Ovary (tissue), 9 donors: ENCODE results near the gene TADA2B. TPM values are rescaled to one million over a fixed set of nuclear protein-coding genes. Genes with fewer than 3 reads are reported as not detected.

Experiments used
- DNase-seq, 5 donors: peaks; one replicate each; pipeline ENCODE4 v3.0.0-alpha.2; 2019 to 2020
- H3K27ac ChIP-seq, 2 donors: fragments of 200-600 bp; one replicate each; pipeline versions ENCODE4 v1.5.1 to v1.8.0; 2019 to 2022
- H3K27me3 ChIP-seq: fragments of 200-600 bp; one replicate; pipeline ENCODE4 v1.8.0; 2022
- H3K36me3 ChIP-seq: fragments of 200-600 bp; sonication (generic); one replicate; pipeline ENCODE4 v1.5.1; 2019
- H3K4me1 ChIP-seq: one replicate; pipeline ENCODE4 v1.8.1; 2013; ENCODE audit warnings: mild to moderate bottlenecking, moderate library complexity; ENCODE audit not compliant: insufficient read depth
- H3K4me3 ChIP-seq: fragments of 200-600 bp; sonication (generic); one replicate; pipeline ENCODE4 v1.5.1; 2017
- H3K9me3 ChIP-seq, 2 donors: fragments of 200-600 bp in 1 of 2; sonication (generic) in 1 of 2; one replicate each; pipeline versions ENCODE4 v1.5.1 to v1.8.1; 2013 to 2019; ENCODE audit warnings: mild to moderate bottlenecking in 1 of 2, moderate library complexity in 1 of 2
- CTCF ChIP-seq, 3 donors: fragments of 450-650 bp in 2 of 3; fragments of 200-600 bp in 1 of 3; IDR thresholded peaks; one replicate each; pipeline versions ENCODE4 v1.5.1 to v1.8.0; 2016 to 2022; ENCODE audit warnings: antibody characterized with exemption in 3 of 3, mild to moderate bottlenecking in 1 of 3
- EP300 ChIP-seq: sonication (generic); formaldehyde crosslinking; IDR thresholded peaks from one replicate; pipeline ENCODE4 v1.6.1; 2017; ENCODE audit warnings: antibody characterized with exemption
- POLR2A ChIP-seq: fragments of 450-650 bp; IDR thresholded peaks from one replicate; pipeline ENCODE4 v1.6.1; 2017; ENCODE audit warnings: antibody characterized with exemption, mild to moderate bottlenecking, moderate library complexity
- WGBS, 3 donors: extraction: QIAGEN DNeasy Blood & Tissue Kit in 1 of 3; methylation state at CpG; one replicate each; pipeline versions ENCODE4 v1.1.5 to v1.1.7; 2013 to 2017; 5-methylcytosine and 5-hydroxymethylcytosine counted together
- intact Hi-C, 4 donors: fragments of 100-400 bp; cut with DNase I; formaldehyde crosslinking; loops; one replicate each; pipeline versions ENCODE4 v1.11.0 to v1.15.1; 2022 to 2023
- polyA plus RNA-seq, 2 donors: library from polyadenylated mRNA; stranded (reverse); fragments of 200-250 nt in 1 of 2; fragments of 350-450 nt in 1 of 2; fragmentation: Illumina TruSeq in 1 of 2; extraction: RNeasy Lipid Tissue Mini Kit (QIAGEN cat#74804) in 1 of 2; gene quantifications; one replicate each; pipeline ENCODE4 v1.2.3, GENCODE V29; 2013 to 2014
- total RNA-seq, 7 donors: library from RNA; depleted of rRNA in 2 of 7; stranded (reverse); fragments of >200 nt in 2 of 7; fragmentation: NEBNext Ultra II Directional in 3 of 7; extraction: Animal tissue kit (Norgen Biotek cat#: 25700) in 3 of 7; gene quantifications; one replicate each; pipeline versions ENCODE4 v1.1.0 to v1.2.4, GENCODE V29; 2016 to 2023
- donor health status: DM: no; HTN: no; CAD: no; lungs with moderate emphysema.
- donor health status: DM: no; HTN: no; CAD: no.
- donor health status: Bipolar disorder and iron deficiency.
- donor health status: DM: yes; HTN: yes; CAD: no.
- donor health status: DM: no; HTN: no; CAD: no.
- donor health status: DM: yes; HTN: yes; CAD: no.

The TADA2B gene
- total and polyA plus RNA-seq, 9 donors: 11.9 to 31.6 (median 26.8) TPM

- Histone ChIP-seq H3K27ac (no peak overlapping the region), H3K9me3 (no peaks in the 10 kb centered on the region), H3K4me1 (no peaks in the 10 kb centered on the region), H3K4me3 (no peak overlapping the region), H3K36me3 (no peaks in the 10 kb centered on the region), H3K27me3 (no peaks in the 10 kb centered on the region)
- 67 to 73% (median 71%) methylated on average over 18 of the region's 18 CpGs for WGBS, 3 donors
- intact Hi-C loops: loop anchor here in 2 of 4 donors (5.0 to 10.0 kb wide), 3 partner anchors 159 to 351 kb away; no protein-coding TSS in a partner anchor
- peak in 2 of 5 donors; percentile 52 to 61 for DNase-seq
- TF ChIP-seq EP300 (no peak), POLR2A (no peak), CTCF (IDR thresholded peaks at IDR 0.05) (no peak)
These were observed 30.6 kb downstream of the TADA2B start for GRCh38 chr4:7073526-7074390.

GRCh38 chr4:7074426-7074825 lies 31.3 kb downstream of the TADA2B start:
- peak in 1 of 5 donors; percentile 11 for DNase-seq
- Histone ChIP-seq H3K36me3 (no peaks in the 10 kb centered on the region), H3K9me3 (no peaks in the 10 kb centered on the region), H3K4me1 (no peaks in the 10 kb centered on the region), H3K27ac (no peak overlapping the region), H3K4me3 (no peak overlapping the region), H3K27me3 (no peaks in the 10 kb centered on the region)
- TF ChIP-seq POLR2A: no peak
- TF ChIP-seq EP300: no peak
- TF ChIP-seq CTCF (IDR thresholded peaks at IDR 0.05): no peak
- intact Hi-C loops: loop anchor here in 2 of 4 donors (5.0 to 10.0 kb wide), 3 partner anchors 160 to 352 kb away; no protein-coding TSS in a partner anchor
- WGBS, 3 donors: 82 to 88% (median 84%) methylated on average over 9 of the region's 9 CpGs

DNA sequence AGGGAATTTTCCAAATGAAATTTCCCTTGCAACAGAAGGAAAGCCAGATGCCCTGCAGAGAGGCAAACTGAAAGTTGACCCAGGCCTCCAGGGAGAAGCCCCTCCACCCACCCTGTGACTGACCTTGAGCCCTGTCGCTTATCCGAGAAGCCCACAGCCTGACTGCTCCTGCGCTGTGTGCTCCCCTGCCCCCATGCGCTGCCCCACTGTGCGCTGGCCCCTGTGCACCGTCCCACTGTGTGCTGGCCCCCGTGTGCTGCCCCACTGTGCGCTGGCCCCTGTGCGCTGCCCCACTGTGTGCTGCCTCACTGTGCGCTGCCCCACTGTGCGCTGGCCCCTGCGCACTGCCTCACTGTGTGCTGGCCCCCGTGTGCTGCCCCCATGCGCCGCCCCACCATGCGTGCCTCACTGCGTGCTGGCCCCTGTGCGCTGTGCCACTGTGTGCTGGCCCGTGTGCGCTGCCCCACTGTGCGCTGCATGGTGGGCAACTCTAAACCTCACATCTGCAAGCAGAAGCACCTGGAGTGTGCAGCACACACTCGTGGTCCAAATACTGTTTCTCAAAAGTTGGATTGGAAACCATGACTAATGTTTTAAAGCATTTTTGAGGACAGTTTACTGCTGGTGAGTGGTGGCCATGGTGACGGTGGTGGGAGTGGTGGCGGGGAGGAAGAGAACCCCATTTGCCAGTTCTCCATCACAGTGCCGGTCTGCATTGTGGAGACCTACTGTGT lies 33.0 kb downstream of the TADA2B start:
- Histone ChIP-seq H3K27me3 (no peaks in the 10 kb centered on the region), H3K4me1 (no peaks in the 10 kb centered on the region), H3K9me3 (no peaks in the 10 kb centered on the region), H3K36me3 (no peaks in the 10 kb centered on the region), H3K4me3 (no peak overlapping the region), H3K27ac (no peak overlapping the region)
- TF ChIP-seq EP300 (no peak), CTCF (IDR thresholded peaks at IDR 0.05) (no peak), POLR2A (no peak)
- 78 to 81% (median 79%) methylated on average over 25 of the region's 25 CpGs for WGBS, 3 donors
- intact Hi-C loops: loop anchor here in 2 of 4 donors (10.0 kb wide), 2 partner anchors 161 to 351 kb away; no protein-coding TSS in a partner anchor
- peak in 1 of 5 donors; percentile 21 for DNase-seq

DNA sequence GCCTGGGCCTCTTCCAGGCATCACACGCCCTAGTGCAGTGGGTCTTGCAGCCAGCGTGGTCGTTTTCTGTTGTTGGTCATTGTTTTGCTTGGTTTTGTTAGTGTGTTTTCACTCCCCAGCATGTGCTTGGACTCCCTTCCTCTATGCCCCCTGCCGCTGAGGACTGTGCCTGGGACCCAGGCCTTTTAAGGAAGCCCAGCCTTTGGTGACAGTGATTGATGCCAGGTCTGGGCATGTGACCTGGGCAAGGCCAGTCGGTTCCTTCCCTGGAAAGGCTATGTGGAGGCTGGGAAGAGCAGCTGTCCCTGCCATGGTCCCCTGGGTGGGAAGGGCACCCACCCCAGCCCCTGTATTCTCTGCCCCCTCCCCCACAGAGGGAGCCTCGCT lies 33.5 kb downstream of the TADA2B start:
- no peaks in the 10 kb centered on the region for H3K9me3 ChIP-seq
- no peak overlapping the region for H3K27ac ChIP-seq
- DNase-seq: peak in 1 of 5 donors; percentile 15
- 65 to 70% (median 65%) methylated on average over 6 of the region's 6 CpGs for WGBS, 3 donors
- intact Hi-C loops: loop anchor here in 2 of 4 donors (10.0 kb wide), 2 partner anchors 162 to 352 kb away; no protein-coding TSS in a partner anchor
- H3K27me3 ChIP-seq: no peaks in the 10 kb centered on the region
- no peak overlapping the region for H3K4me3 ChIP-seq
- no peaks in the 10 kb centered on the region for H3K36me3 ChIP-seq
- H3K4me1 ChIP-seq: no peaks in the 10 kb centered on the region
- TF ChIP-seq EP300: no peak
- TF ChIP-seq POLR2A: no peak
- no peak for TF ChIP-seq CTCF (IDR thresholded peaks at IDR 0.05)
